Measurements from ENCODE around the gene SIAE. TPM values are rescaled to one million over a fixed set of nuclear protein-coding genes. Genes with fewer than 3 reads are reported as not detected.

The SIAE gene
- total and polyA plus RNA-seq, 10 of the 15 experiments (the other 5 are each of a cell fraction or from before 2014, with no cell fraction given): 0.93 to 6.9 (median 4.2) TPM

DNA sequence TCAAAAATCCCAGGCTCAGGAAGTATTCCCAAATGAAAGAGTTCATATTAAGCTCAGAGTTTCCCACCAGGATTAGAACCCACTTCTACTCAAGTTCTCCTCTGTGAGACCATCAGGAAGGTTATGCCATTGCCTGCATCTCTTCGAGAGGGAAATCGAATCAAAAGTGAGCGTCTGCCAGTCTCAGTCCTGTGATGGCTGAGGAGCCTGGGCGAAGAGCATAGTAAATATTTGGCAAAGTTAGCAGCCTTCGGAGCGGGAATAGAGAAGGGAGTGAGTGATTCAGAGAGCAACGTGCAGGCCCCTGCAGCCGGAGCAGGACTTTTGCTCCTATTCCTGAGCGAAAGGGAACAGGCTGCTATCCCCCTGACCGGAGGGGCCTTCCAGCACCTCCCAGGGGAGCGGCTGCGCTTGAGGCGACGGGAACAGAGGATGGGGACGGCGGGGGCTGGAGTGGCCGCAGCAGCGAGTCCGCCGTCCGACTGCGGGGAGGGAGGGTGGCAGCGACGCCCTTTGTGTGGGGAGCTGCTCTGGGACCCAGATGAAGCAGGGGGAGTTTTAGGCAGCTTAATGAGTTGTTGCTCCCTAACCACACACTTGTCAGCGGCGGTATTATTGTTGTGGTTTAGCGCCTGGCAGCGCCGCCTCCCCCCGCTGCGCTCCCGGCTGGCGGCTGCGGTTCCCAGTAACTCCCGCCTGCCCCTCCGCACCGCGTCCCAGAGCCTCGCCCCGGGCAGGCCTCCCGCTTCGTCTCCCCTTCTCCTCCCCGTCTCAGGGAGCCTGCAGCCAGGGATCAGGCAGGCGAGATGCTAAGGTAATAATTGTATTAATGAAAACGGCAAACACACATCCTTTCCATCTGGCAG lies 44.5 kb upstream of the SIAE start (continued):
- TF ChIP-seq, protein P1, sequence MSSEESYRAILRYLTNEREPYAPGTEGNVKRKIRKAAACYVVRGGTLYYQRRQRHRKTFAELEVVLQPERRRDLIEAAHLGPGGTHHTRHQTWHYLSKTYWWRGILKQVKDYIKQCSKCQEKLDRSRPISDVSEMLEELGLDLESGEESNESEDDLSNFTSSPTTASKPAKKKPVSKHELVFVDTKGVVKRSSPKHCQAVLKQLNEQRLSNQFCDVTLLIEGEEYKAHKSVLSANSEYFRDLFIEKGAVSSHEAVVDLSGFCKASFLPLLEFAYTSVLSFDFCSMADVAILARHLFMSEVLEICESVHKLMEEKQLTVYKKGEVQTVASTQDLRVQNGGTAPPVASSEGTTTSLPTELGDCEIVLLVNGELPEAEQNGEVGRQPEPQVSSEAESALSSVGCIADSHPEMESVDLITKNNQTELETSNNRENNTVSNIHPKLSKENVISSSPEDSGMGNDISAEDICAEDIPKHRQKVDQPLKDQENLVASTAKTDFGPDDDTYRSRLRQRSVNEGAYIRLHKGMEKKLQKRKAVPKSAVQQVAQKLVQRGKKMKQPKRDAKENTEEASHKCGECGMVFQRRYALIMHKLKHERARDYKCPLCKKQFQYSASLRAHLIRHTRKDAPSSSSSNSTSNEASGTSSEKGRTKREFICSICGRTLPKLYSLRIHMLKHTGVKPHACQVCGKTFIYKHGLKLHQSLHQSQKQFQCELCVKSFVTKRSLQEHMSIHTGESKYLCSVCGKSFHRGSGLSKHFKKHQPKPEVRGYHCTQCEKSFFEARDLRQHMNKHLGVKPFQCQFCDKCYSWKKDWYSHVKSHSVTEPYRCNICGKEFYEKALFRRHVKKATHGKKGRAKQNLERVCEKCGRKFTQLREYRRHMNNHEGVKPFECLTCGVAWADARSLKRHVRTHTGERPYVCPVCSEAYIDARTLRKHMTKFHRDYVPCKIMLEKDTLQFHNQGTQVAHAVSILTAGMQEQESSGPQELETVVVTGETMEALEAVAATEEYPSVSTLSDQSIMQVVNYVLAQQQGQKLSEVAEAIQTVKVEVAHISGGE (CRISPR knock-in tag; IDR thresholded peaks at IDR 0.05): no peak
- TF ChIP-seq YY1 (IDR thresholded peaks at IDR 0.05; ENCODE audit: low read depth, low read length) (no peak), ATF7 (IDR thresholded peaks at IDR 0.05; ENCODE audit: low read depth) (no peak), ASH2L (IDR thresholded peaks at IDR 0.05; ENCODE audit: borderline replicate concordance, low read depth) (no peak), EP300 (IDR thresholded peaks at IDR 0.05; ENCODE audit: borderline replicate concordance in 1 of 2, control insufficient read depth in 1 of 2, low read depth in 2 of 2, low read length in 2 of 2) (peak in 1 of 2 experiments; percentile 60; a peak in 2 of 4 replicates), ZNF24 (IDR thresholded peaks at IDR 0.05) (no peak), NBN (IDR thresholded peaks at IDR 0.05) (no peak), CHD1 (IDR thresholded peaks at IDR 0.05; ENCODE audit: low read depth, low read length) (no peak), ZNF622 (IDR thresholded peaks at IDR 0.05) (no peak), SIX5 (IDR thresholded peaks at IDR 0.05; ENCODE audit: low read depth, low read length, severe bottlenecking) (no peak), RB1 (IDR thresholded peaks at IDR 0.05; ENCODE audit: borderline replicate concordance) (0 out of 2 replicates have a peak, but pooled peaks have one; percentile 28), ZNF384 (IDR thresholded peaks at IDR 0.05; ENCODE audit: borderline replicate concordance, low read depth, low read length) (no peak), POLR2A (IDR thresholded peaks at IDR 0.05; ENCODE audit: low read depth, low read length) (no peak), SREBF1 (IDR thresholded peaks at IDR 0.05; ENCODE audit: low read length) (no peak), SRF (IDR thresholded peaks at IDR 0.05; ENCODE audit: low read depth in 2 of 2, low read length in 2 of 2) (no peak), NFYB (IDR thresholded peaks at IDR 0.05; ENCODE audit: insufficient read depth, low read depth, low read length) (no peak), TCF7 (IDR thresholded peaks at IDR 0.05; ENCODE audit: borderline replicate concordance) (no peak), MYC (IDR thresholded peaks at IDR 0.05; ENCODE audit: insufficient read depth, insufficient read length, insufficient replicate concordance, low read length, severe bottlenecking) (no peak), IKZF2 (IDR thresholded peaks at IDR 0.05) (peak; percentile 69 to 76), BHLHE40 (IDR thresholded peaks at IDR 0.05; ENCODE audit: borderline replicate concordance in 1 of 2, low read depth in 2 of 2, low read length in 1 of 2) (peak in 1 of 2 experiments; percentile 31; a peak in 1 of 4 replicates), TAF1 (IDR thresholded peaks at IDR 0.05; ENCODE audit: borderline replicate concordance, low read depth, low read length) (no peak), HDAC2 (IDR thresholded peaks at IDR 0.05) (no peak)
- TF ChIP-seq, protein P2, sequence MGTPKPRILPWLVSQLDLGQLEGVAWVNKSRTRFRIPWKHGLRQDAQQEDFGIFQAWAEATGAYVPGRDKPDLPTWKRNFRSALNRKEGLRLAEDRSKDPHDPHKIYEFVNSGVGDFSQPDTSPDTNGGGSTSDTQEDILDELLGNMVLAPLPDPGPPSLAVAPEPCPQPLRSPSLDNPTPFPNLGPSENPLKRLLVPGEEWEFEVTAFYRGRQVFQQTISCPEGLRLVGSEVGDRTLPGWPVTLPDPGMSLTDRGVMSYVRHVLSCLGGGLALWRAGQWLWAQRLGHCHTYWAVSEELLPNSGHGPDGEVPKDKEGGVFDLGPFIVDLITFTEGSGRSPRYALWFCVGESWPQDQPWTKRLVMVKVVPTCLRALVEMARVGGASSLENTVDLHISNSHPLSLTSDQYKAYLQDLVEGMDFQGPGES (IDR thresholded peaks at IDR 0.05): no peak
- TF ChIP-seq, protein P3, sequence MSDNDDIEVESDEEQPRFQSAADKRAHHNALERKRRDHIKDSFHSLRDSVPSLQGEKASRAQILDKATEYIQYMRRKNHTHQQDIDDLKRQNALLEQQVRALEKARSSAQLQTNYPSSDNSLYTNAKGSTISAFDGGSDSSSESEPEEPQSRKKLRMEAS (IDR thresholded peaks at IDR 0.05; ENCODE audit: low read depth, low read length): no peak
- TF ChIP-seq, protein P4, sequence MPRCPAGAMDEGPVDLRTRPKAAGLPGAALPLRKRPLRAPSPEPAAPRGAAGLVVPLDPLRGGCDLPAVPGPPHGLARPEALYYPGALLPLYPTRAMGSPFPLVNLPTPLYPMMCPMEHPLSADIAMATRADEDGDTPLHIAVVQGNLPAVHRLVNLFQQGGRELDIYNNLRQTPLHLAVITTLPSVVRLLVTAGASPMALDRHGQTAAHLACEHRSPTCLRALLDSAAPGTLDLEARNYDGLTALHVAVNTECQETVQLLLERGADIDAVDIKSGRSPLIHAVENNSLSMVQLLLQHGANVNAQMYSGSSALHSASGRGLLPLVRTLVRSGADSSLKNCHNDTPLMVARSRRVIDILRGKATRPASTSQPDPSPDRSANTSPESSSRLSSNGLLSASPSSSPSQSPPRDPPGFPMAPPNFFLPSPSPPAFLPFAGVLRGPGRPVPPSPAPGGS (IDR thresholded peaks at IDR 0.05; ENCODE audit: borderline replicate concordance, insufficient read depth, low read depth, low read length, poor library complexity, severe bottlenecking): no peak
